WTC11 (cell line): Measurements from ENCODE around the gene FOLR2. TPM values are rescaled to one million over a fixed set of nuclear protein-coding genes. Genes with fewer than 3 reads are reported as not detected.

Experiments used
- ATAC-seq: fragments of 200-7000 bp; cut with Tn5 transposase; 2 replicates; pipeline ENCODE4 v1.10.0; 2021; ENCODE audit warnings: mild to moderate bottlenecking, moderate library complexity
- CTCF ChIA-PET: fragments of 300-600 bp; sonication (Branson Sonifier 250); formaldehyde crosslinking; loops from one replicate; lab custom pipeline; 2021; ENCODE audit warnings: antibody characterized with exemption; lab: Charles Lee
- POLR2A ChIA-PET: fragments of 350-600 bp; sonication (Branson Sonifier 250); formaldehyde crosslinking; loops from one replicate; lab custom pipeline; 2021; ENCODE audit warnings: antibody characterized with exemption; lab: Charles Lee
- DNase-seq: peaks from one replicate; pipeline ENCODE4 v3.0.0; 2021; ENCODE audit warnings: low spot score
- H3K27ac Mint-ChIP-seq: 2 replicates; pipeline ENCODE4 v1.8.0; 2021; ENCODE audit warnings: mixed read lengths
- H3K27me3 Mint-ChIP-seq: 2 replicates; pipeline ENCODE4 v1.8.0; 2021; ENCODE audit warnings: low read depth, mild to moderate bottlenecking, moderate library complexity, mixed read lengths
- H3K36me3 Mint-ChIP-seq: 2 replicates; pipeline ENCODE4 v1.8.0; 2021; ENCODE audit warnings: mixed read lengths
- H3K4me1 Mint-ChIP-seq: 2 replicates; pipeline ENCODE4 v1.8.0; 2022; ENCODE audit warnings: mixed read lengths
- H3K4me3 Mint-ChIP-seq: 2 replicates; pipeline ENCODE4 v1.8.0; 2021; ENCODE audit warnings: mild to moderate bottlenecking, moderate library complexity, mixed read lengths
- H3K9me3 Mint-ChIP-seq: 2 replicates; pipeline ENCODE4 v1.8.0; 2021; ENCODE audit warnings: mixed read lengths
- ARID4B ChIP-seq: sonication (generic); formaldehyde crosslinking; IDR thresholded peaks from 2 replicates; pipeline ENCODE4 v1.8.0; 2023; ENCODE audit warnings: missing genetic modification reagents, mild to moderate bottlenecking, borderline replicate concordance
- ATF3 ChIP-seq: sonication (generic); formaldehyde crosslinking; conservative IDR thresholded peaks from 2 replicates; pipeline ENCODE4 v1.8.1; 2022; ENCODE audit warnings: mild to moderate bottlenecking, missing genetic modification reagents
- ELF4 ChIP-seq: sonication (generic); formaldehyde crosslinking; IDR thresholded peaks from 2 replicates; pipeline ENCODE4 v1.8.1; 2022; ENCODE audit warnings: low read depth, mild to moderate bottlenecking, moderate library complexity, missing genetic modification reagents
- FOXP4 ChIP-seq: sonication (generic); formaldehyde crosslinking; IDR thresholded peaks from 2 replicates; pipeline ENCODE4 v1.8.0; 2022; ENCODE audit warnings: mild to moderate bottlenecking, missing genetic modification reagents
- MLX ChIP-seq: sonication (generic); formaldehyde crosslinking; IDR thresholded peaks from 2 replicates; pipeline ENCODE4 v1.8.1; 2023; ENCODE audit warnings: mild to moderate bottlenecking, missing genetic modification reagents, moderate library complexity
- NFYB ChIP-seq: sonication (generic); formaldehyde crosslinking; conservative IDR thresholded peaks from 2 replicates; pipeline ENCODE4 v1.8.0; 2022; ENCODE audit warnings: low read depth, missing genetic modification reagents
- NR3C1 ChIP-seq: sonication (generic); formaldehyde crosslinking; conservative IDR thresholded peaks from 2 replicates; pipeline ENCODE4 v1.8.1; 2023; ENCODE audit warnings: low read depth, mild to moderate bottlenecking, missing genetic modification reagents
- TEAD1 ChIP-seq: sonication (generic); formaldehyde crosslinking; IDR thresholded peaks from 2 replicates; pipeline ENCODE4 v1.8.0; 2022; ENCODE audit warnings: mild to moderate bottlenecking, missing genetic modification reagents
- ZBTB21 ChIP-seq: sonication (generic); formaldehyde crosslinking; IDR thresholded peaks from 2 replicates; pipeline ENCODE4 v1.8.1; 2023; ENCODE audit warnings: mild to moderate bottlenecking, missing genetic modification reagents, borderline replicate concordance
- ZNF232 ChIP-seq: sonication (generic); formaldehyde crosslinking; IDR thresholded peaks from 2 replicates; pipeline ENCODE4 v1.8.0; 2022; ENCODE audit warnings: mild to moderate bottlenecking, missing genetic modification reagents
- ZNF317 ChIP-seq: sonication (generic); formaldehyde crosslinking; IDR thresholded peaks from 2 replicates; pipeline ENCODE4 v1.8.1; 2023; ENCODE audit warnings: low read depth, mild to moderate bottlenecking, moderate library complexity, missing genetic modification reagents, borderline replicate concordance
- ZNF416 ChIP-seq: fragments of 250-450 bp; sonication (Bioruptor Pico); IDR thresholded peaks from 2 replicates; pipeline ENCODE4 v1.9.0; 2021; ENCODE audit warnings: mild to moderate bottlenecking, inconsistent platforms
- total RNA-seq: library from RNA; stranded (reverse); gene quantifications from 3 replicates; pipeline ENCODE4 v1.2.3, GENCODE V29; 2021
- TF ChIP-seq, protein P1 (sequence below): fragments of 200-600 bp; IDR thresholded peaks from 2 replicates; pipeline ENCODE4 v1.8.0; 2022; ENCODE audit warnings: antibody characterized with exemption
- TF ChIP-seq, protein P2 (sequence below): fragments of 250-450 bp; sonication (Bioruptor Pico); IDR thresholded peaks from 2 replicates; pipeline ENCODE4 v1.9.0; 2021; ENCODE audit warnings: mild to moderate bottlenecking
- TF ChIP-seq, protein P3 (sequence below): sonication (generic); formaldehyde crosslinking; IDR thresholded peaks from 2 replicates; pipeline ENCODE4 v1.8.1; 2022; ENCODE audit warnings: mild to moderate bottlenecking, missing genetic modification reagents, moderate library complexity, borderline replicate concordance

FOLR2 gene
- total RNA-seq, 1 experiment from 2014 or later = not detected

DNA sequence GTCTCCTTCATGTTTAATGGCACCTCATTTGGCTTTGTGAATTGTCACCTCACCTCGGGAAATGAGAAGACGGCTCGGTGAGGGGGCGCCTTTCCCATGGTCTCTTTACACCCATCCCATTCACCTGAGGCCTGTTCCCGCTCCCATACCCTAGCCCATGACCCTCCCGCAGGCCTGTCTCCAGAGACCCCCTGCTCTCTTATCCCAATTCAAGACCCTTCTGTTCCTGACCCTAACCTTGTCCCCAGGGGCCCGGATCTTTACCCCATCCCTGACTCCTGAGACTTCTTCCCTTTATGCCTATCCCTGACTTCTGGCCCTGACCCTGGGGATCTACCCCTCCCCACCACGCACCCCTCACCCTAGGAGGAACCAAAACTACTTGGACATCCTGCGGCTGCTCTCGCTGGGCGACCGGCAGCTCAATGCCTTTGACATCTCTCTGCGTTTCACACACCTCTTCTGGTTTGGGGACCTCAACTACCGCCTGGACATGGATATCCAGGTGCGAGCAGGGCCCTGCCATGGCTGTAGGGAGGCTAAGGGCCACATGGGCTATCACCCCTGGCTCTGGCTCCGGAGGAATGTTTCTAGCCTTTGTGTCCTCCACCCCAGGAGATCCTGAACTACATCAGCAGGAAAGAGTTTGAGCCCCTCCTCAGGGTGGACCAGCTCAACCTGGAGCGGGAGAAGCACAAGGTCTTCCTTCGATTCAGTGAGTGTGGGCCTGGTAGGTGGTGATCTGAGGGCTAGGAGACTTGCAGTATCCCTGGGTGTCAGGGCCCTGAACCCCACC is 15.9 kb downstream of the FOLR2 start (continued):
- TF ChIP-seq, protein P1, sequence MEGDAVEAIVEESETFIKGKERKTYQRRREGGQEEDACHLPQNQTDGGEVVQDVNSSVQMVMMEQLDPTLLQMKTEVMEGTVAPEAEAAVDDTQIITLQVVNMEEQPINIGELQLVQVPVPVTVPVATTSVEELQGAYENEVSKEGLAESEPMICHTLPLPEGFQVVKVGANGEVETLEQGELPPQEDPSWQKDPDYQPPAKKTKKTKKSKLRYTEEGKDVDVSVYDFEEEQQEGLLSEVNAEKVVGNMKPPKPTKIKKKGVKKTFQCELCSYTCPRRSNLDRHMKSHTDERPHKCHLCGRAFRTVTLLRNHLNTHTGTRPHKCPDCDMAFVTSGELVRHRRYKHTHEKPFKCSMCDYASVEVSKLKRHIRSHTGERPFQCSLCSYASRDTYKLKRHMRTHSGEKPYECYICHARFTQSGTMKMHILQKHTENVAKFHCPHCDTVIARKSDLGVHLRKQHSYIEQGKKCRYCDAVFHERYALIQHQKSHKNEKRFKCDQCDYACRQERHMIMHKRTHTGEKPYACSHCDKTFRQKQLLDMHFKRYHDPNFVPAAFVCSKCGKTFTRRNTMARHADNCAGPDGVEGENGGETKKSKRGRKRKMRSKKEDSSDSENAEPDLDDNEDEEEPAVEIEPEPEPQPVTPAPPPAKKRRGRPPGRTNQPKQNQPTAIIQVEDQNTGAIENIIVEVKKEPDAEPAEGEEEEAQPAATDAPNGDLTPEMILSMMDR = no peak
- no peak for TF ChIP-seq ELF4
- TF ChIP-seq TEAD1 = no peak
- TF ChIP-seq ARID4B (CRISPR knock-in tag) = no peak
- TF ChIP-seq ZNF416 (CRISPR knock-in tag) = no peak
- TF ChIP-seq MLX (CRISPR knock-in tag) = no peak
- no peak for TF ChIP-seq NFYB
- TF ChIP-seq, protein P2, sequence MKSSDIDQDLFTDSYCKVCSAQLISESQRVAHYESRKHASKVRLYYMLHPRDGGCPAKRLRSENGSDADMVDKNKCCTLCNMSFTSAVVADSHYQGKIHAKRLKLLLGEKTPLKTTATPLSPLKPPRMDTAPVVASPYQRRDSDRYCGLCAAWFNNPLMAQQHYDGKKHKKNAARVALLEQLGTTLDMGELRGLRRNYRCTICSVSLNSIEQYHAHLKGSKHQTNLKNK (CRISPR knock-in tag) = no peak
- no peak for TF ChIP-seq ATF3 (CRISPR knock-in tag)

GRCh38 chr11:72233056-72233772 is 16.6 kb downstream of the FOLR2 start:
- TF ChIP-seq TEAD1 = no peak
- POLR2A ChIA-PET = no interaction called here
- Mint-ChIP-seq H3K9me3 (no peaks in the 10 kb centered on the region), H3K36me3 (peaks cover 55% of the 10 kb centered on the region), H3K27ac (no peak overlapping the region), H3K4me3 (no peak overlapping the region), H3K4me1 (peaks cover 4% of the 10 kb centered on the region), H3K27me3 (peaks cover under 1% of the 10 kb centered on the region)
- DNase-seq = no peak
- CTCF ChIA-PET = no interaction called here
- ATAC-seq = no peak

DNA sequence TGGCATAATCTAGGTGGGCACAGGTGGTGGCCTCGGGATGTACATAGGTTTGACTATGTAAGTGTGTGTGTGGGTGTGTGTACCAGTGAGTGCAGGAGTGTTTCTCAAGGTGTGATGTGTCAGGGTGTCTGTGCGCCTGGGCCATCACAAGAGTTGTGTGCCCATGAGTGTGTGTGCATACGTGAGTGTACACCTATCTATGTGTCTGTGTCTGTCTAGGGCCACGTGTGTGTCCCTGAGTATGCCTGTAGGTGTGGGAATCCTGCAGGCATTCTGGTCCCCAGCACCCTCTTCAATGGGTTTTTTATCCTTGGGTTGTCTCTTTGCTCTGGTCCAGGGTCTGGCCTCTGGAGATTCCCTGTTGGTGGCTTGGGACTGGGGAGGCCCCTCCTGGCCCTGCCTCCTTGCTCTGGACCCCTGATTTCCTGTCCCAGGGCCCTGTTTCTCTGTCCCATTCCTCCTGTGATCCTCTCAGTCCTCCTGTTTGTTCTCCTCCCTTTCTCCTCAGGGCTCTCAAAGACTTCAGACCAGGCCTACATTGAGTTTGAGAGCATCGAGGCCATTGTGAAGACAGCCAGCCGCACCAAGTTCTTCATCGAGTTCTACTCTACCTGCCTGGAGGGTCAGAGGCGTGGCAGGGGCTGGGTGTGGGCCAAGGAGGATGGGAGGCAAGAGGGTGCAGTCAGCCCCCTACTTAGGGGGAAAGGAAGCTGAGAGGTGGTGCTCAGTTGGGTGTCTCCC is 17.3 kb downstream of the FOLR2 start:
- H3K4me1 Mint-ChIP-seq = peaks cover 12% of the 10 kb centered on the region
- CTCF ChIA-PET = interaction anchor here (0.6 to 0.9 kb wide), 2 partner anchors 121 to 197 kb away, joined by 4 to 6 read pairs; no protein-coding TSS in a partner anchor
- H3K4me3 Mint-ChIP-seq = no peak overlapping the region
- peaks cover 8% of the 10 kb centered on the region for H3K27me3 Mint-ChIP-seq
- POLR2A ChIA-PET = no interaction called here
- peaks cover 53% of the 10 kb centered on the region for H3K36me3 Mint-ChIP-seq
- H3K9me3 Mint-ChIP-seq = no peaks in the 10 kb centered on the region
- ATAC-seq (no peak), DNase-seq (no peak)
- H3K27ac Mint-ChIP-seq = no peak overlapping the region
- TF ChIP-seq FOXP4 (CRISPR knock-in tag) (no peak), ZNF232 (CRISPR knock-in tag) (no peak), ZNF317 (CRISPR knock-in tag) (no peak), ZBTB21 (no peak), NR3C1 (CRISPR knock-in tag) (no peak)
- TF ChIP-seq, protein P3, sequence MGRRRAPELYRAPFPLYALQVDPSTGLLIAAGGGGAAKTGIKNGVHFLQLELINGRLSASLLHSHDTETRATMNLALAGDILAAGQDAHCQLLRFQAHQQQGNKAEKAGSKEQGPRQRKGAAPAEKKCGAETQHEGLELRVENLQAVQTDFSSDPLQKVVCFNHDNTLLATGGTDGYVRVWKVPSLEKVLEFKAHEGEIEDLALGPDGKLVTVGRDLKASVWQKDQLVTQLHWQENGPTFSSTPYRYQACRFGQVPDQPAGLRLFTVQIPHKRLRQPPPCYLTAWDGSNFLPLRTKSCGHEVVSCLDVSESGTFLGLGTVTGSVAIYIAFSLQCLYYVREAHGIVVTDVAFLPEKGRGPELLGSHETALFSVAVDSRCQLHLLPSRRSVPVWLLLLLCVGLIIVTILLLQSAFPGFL (CRISPR knock-in tag) = no peak
